OCI-LY1 (cell line): ENCODE data around the gene DLG5.

Experiments
- H2AFZ ChIP-seq: fragments of 200-600 bp; sonication (generic), shearing (Covaris generic); 2 replicates; pipeline ENCODE4 v1.6.0; 2014; ENCODE audit warnings: antibody characterized with exemption, mild to moderate bottlenecking, low read length
- H3F3A ChIP-seq: fragments of 200-600 bp; sonication (generic), shearing (Covaris generic); 2 replicates; pipeline ENCODE4 v1.6.0; 2014; ENCODE audit warnings: mild to moderate bottlenecking, antibody characterized with exemption, low read length, moderate library complexity; ENCODE audit not compliant: insufficient read depth
- H3K27ac ChIP-seq: fragments of 200-600 bp; sonication (generic); 2 replicates; pipeline ENCODE4 v1.5.1; 2014; ENCODE audit warnings: low read length, mixed run types, mild to moderate bottlenecking, low read depth; ENCODE audit not compliant: poor library complexity, severe bottlenecking
- H3K27me3 ChIP-seq: fragments of 200-600 bp; sonication (generic); 2 replicates; pipeline ENCODE4 v1.6.0; 2014; ENCODE audit warnings: antibody characterized with exemption, mild to moderate bottlenecking, low read length, moderate library complexity; ENCODE audit not compliant: insufficient read depth
- H3K36me3 ChIP-seq: fragments of 200-600 bp; sonication (generic); 2 replicates; pipeline ENCODE4 v1.6.1; 2014; ENCODE audit warnings: mild to moderate bottlenecking, antibody characterized with exemption, low read length, moderate library complexity, mixed read lengths; ENCODE audit not compliant: insufficient read depth
- H3K4me1 ChIP-seq: fragments of 200-600 bp; sonication (generic); 2 replicates; pipeline ENCODE4 v1.5.1; 2014; ENCODE audit warnings: mild to moderate bottlenecking, low read length, moderate library complexity; ENCODE audit not compliant: insufficient read depth, severe bottlenecking
- H3K4me2 ChIP-seq: fragments of 200-600 bp; sonication (generic), shearing (Covaris generic); 2 replicates; pipeline ENCODE4 v1.6.1; 2014; ENCODE audit warnings: low read length
- H3K4me3 ChIP-seq: fragments of 200-600 bp; sonication (generic); 2 replicates; pipeline ENCODE4 v1.5.1; 2014; ENCODE audit warnings: low read length, low read depth, mild to moderate bottlenecking, mixed read lengths; ENCODE audit not compliant: poor library complexity, severe bottlenecking
- H3K79me2 ChIP-seq: fragments of 200-600 bp; shearing (Covaris generic); 2 replicates; pipeline ENCODE4 v1.6.1; 2016; ENCODE audit warnings: mixed run types, low read length, mixed read lengths; ENCODE audit not compliant: insufficient read depth
- H3K9ac ChIP-seq: fragments of 200-600 bp; sonication (generic), shearing (Covaris generic); 2 replicates; pipeline ENCODE4 v1.6.1; 2014; ENCODE audit warnings: mild to moderate bottlenecking, low read length, mixed read lengths
- H3K9me2 ChIP-seq: fragments of 200-600 bp; sonication (generic), shearing (Covaris generic); 2 replicates; pipeline ENCODE4 v1.6.1; 2014; ENCODE audit warnings: low read depth, mild to moderate bottlenecking, low read length, mixed read lengths
- H3K9me3 ChIP-seq: fragments of 200-600 bp; shearing (Covaris generic); 2 replicates; pipeline ENCODE4 v1.6.1; 2014; ENCODE audit warnings: low read length, mixed read lengths
- H4K20me1 ChIP-seq: fragments of 200-600 bp; sonication (generic), shearing (Covaris generic); 2 replicates; pipeline ENCODE4 v1.6.0; 2016; ENCODE audit warnings: mild to moderate bottlenecking, low read length; ENCODE audit not compliant: insufficient read depth
- CTCF ChIP-seq: fragments of 200-600 bp; sonication (generic), shearing (Covaris generic); IDR thresholded peaks from 2 replicates; pipeline ENCODE4 v1.5.1; 2017; ENCODE audit warnings: mild to moderate bottlenecking, antibody characterized with exemption, low read length, moderate library complexity, mixed read lengths
- EZH2 ChIP-seq: fragments of 200-600 bp; sonication (generic), shearing (Covaris generic); IDR thresholded peaks from 2 replicates; pipeline ENCODE4 v1.8.0; 2017; ENCODE audit warnings: borderline replicate concordance, mixed run types, mild to moderate bottlenecking, antibody characterized with exemption, low read length, moderate library complexity, mixed read lengths

The DLG5 gene

GRCh38 chr10:77859865-77860282 is 66.7 kb downstream of the DLG5 start:
- Histone ChIP-seq H3F3A (no peaks in the 10 kb centered on the region), H2AFZ (no peak overlapping the region), H3K9me3 (no peaks in the 10 kb centered on the region), H3K4me1 (no peaks in the 10 kb centered on the region), H3K27me3 (no peaks in the 10 kb centered on the region), H3K9me2 (no peaks in the 10 kb centered on the region), H3K9ac (no peak overlapping the region), H4K20me1 (no peaks in the 10 kb centered on the region), H3K4me3 (no peak overlapping the region), H3K36me3 (no peaks in the 10 kb centered on the region), H3K79me2 (no peaks in the 10 kb centered on the region), H3K27ac (no peak overlapping the region), H3K4me2 (no peak overlapping the region)
- TF ChIP-seq EZH2 (no peak), CTCF (no peak)

- H3K27ac ChIP-seq, result no peak overlapping the region
- no peak overlapping the region for H3K4me3 ChIP-seq
- H3F3A ChIP-seq, result no peaks in the 10 kb centered on the region
- no peak overlapping the region for H2AFZ ChIP-seq
- no peaks in the 10 kb centered on the region for H3K9me3 ChIP-seq
- H3K9ac ChIP-seq, result no peak overlapping the region
- H3K79me2 ChIP-seq, result no peaks in the 10 kb centered on the region
- no peaks in the 10 kb centered on the region for H3K27me3 ChIP-seq
- no peak overlapping the region for H3K4me2 ChIP-seq
- H3K4me1 ChIP-seq, result no peaks in the 10 kb centered on the region
- H4K20me1 ChIP-seq, result no peaks in the 10 kb centered on the region
- H3K9me2 ChIP-seq, result no peaks in the 10 kb centered on the region
- TF ChIP-seq CTCF (no peak), EZH2 (no peak)
- no peaks in the 10 kb centered on the region for H3K36me3 ChIP-seq
These were observed 67.2 kb downstream of the DLG5 start for GRCh38 chr10:77859200-77859864.

- Histone ChIP-seq H2AFZ (no peak overlapping the region), H3K4me1 (no peaks in the 10 kb centered on the region), H3K9me3 (no peaks in the 10 kb centered on the region), H3K79me2 (no peaks in the 10 kb centered on the region), H4K20me1 (no peaks in the 10 kb centered on the region), H3K9ac (no peak overlapping the region), H3K4me3 (no peak overlapping the region), H3K4me2 (no peak overlapping the region), H3F3A (no peaks in the 10 kb centered on the region), H3K9me2 (no peaks in the 10 kb centered on the region), H3K27me3 (no peaks in the 10 kb centered on the region), H3K36me3 (no peaks in the 10 kb centered on the region), H3K27ac (no peak overlapping the region)
- TF ChIP-seq EZH2 (no peak), CTCF (no peak)
These were observed 69.3 kb downstream of the DLG5 start for GRCh38 chr10:77857272-77857671.
